ENCODE results near the gene FAM174C.

FAM174C gene

DNA sequence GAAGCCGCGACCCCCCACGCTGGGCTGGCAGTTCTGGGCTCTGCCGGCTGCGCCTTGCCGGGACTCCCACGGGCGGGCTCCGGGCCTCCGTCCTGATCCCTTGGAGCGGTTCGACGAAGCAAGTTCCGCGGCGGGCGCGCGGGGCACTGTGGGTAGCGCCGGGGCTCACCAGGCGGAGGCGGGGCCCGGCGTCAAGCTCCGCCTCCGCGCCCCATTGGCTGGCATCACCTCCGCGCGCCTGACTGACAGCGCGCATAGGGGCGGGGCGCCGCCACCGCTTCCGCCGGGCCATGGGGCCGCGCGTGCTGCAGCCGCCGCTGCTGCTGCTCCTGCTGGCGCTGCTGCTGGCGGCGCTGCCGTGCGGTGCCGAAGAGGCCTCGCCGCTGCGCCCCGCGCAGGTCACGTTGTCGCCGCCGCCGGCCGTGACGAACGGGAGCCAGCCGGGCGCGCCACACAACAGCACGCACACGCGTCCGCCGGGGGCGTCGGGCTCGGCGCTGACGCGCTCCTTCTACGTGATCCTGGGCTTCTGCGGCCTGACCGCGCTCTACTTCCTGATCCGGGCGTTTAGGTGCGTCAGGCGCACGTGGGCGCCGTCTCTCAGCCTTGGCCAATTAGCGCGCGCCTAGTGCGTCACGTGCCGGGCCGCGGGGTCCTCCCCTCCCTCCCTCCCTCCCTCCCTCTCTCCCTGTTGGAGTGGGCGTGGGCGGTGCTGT lies at the start of gene FAM174C:
TSS of gene FAM174C (plus strand) at position 271 of the 716 bp plus-strand sequence. CDS start at position 291, 20 bp downstream.
- peak; percentile 93 for DNase-seq

DNA sequence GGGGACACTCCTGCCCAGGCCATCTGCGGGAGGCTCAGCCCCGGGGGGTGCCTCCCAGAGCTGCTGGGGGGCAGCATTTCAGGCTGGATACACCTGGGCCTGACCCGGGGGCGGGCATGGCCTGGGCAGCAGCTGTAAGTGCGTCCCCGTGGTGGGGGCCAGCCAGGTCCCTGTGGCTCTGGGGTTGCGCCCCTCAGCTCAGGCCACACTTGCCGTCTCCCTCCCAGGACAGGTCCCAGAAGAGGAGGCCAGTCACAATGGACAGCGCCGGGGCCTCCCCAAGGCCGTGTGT lies 49.2 kb upstream of the FAM174C start:
- no peak for DNase-seq

DNA sequence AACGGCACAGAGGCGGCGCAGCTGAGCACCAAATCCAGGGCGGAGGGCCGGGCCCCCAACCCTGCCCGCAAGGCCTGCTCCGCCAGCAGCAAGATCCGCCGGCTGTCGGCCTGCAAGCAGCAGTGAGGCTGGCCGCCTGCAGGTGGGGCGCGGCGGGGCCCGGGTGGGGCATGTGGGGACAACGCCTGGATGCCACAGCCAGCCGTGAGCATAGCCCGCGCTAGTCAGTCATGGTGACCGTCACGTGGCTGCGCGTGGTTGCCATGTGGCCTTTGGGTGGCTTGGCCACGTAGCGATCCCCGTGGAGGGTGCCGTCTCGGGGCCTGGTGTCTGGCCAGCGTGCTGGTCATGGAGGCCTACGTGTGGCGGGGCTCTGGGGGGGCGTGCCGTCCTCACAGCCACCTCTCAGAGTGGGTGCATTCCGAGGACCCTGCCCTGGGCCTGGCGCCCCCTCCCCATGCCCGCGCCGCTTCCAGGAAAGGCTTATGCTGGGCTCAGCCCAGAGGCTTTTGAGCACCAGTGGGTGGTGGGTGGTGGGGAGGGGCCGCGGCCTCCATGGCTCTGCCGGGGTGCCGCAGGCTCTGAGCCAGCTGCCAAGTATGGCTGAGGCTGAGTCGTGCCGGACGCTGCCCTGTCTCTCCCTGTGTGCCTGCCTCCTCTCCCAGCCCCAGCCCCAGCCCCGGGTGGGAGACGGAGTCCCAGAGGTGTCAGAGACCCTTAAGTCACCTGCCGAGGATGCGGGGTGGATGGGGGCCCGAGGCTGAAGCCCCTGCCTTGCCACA lies 48.6 kb upstream of the FAM174C start:
- no peak for DNase-seq

DNA sequence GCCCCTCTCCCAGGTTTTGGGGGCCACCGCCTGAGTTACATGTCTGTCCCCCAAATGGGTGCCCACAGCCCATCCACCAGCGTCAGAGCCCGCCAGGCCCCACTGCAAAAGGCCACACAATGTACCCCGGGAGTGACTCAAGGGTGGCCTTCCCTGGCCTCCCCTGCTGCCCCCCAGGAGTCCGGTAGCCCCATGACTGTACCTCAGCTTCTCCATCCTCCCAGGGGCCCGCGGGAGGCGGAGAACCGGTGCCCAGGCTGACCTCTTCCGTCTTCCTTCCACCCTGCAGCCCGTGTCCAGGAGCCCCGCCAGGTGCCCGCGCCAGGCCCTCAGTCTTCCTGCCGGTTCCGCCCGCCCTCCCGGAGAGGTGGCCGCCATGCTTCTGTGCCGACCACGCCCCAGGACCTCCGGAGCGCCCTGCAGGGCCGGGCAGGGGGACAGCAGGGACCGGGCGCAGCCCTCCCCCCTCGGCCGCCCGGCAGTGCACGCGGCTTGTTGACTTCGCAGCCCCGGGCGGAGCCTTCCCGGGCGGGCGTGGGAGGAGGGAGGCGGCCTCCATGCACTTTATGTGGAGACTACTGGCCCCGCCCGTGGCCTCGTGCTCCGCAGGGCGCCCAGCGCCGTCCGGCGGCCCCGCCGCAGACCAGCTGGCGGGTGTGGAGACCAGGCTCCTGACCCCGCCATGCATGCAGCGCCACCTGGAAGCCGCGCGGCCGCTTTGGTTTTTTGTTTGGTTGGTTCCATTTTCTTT lies 47.9 kb upstream of the FAM174C start:
- DNase-seq: no peak

DNA sequence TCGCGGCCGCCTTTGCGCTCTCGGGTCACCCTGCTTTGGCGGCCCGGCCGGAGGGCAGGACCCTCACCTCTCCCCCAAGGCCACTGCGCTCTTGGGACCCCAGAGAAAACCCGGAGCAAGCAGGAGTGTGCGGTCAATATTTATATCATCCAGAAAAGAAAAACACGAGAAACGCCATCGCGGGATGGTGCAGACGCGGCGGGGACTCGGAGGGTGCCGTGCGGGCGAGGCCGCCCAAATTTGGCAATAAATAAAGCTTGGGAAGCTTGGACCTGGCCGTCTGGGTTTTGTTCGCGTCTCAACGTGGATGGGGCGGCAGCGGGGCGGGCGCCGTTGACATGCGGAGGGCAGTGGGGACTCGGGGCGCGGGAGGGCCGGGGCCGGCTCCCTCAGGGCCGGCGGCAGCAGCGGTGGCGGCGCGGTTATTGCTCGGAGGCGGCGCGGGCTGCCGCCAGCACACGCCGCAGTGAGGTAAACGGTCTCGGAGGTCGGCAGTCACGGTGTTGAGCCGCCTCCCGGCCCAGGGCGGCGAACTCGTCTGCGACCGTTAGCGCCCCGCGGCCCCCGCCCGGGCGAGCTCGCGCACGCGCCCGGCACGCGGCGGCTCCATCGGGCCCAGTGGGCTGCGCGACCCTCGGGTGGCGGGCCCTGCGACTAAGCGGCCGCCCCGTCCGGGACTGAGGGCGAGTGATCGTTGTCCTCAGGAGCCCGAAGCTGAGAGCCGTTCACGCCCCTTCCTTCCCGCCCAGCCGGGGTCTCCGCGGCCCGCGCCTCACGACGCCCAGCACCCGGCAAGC lies 47.0 kb upstream of the FAM174C start:
- DNase-seq: no peak

DNA sequence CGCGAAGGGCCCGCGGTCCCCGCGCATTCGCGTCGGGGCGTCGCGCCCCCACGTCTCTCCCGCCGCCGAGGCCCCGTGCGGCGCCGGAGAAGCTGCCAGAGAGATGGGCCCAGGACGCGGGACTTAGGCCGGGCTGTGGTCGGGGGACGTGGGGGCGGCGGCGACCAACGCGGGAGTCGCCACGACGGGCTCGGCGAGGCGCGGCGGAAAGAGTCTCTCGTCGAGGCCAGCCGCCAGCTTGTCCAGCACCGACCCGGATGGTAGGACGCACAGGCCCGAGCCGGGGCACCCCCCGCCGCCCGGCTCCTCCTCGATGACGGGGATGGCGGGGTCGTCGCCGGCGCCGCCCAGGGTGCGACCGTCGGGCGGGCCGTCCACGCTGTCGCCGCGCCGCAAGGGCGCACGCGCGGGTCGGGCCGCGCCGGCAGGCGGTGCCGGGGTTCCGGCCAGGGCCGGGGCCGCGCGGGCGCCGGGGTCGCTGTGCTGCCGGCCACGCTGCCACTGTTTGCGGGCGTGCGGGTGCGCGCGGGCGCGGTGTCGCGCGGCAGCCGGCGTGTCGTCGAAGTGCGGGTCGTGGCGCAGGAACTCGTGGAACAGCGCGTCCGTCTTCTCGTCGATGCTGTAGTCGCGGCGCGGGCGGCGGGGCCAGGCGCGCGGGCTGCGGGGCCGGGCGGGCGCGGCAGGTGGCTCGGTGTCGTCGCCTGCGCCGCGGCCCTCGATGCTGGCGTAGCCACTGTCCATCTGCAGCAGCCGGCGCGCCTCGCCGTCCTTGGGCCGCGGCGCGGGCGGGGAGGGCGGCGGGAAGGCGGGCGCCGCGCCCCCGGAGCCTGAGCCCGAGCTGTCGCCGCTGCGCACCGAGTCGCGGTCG lies 46.0 kb upstream of the FAM174C start:
- no peak for DNase-seq

DNA sequence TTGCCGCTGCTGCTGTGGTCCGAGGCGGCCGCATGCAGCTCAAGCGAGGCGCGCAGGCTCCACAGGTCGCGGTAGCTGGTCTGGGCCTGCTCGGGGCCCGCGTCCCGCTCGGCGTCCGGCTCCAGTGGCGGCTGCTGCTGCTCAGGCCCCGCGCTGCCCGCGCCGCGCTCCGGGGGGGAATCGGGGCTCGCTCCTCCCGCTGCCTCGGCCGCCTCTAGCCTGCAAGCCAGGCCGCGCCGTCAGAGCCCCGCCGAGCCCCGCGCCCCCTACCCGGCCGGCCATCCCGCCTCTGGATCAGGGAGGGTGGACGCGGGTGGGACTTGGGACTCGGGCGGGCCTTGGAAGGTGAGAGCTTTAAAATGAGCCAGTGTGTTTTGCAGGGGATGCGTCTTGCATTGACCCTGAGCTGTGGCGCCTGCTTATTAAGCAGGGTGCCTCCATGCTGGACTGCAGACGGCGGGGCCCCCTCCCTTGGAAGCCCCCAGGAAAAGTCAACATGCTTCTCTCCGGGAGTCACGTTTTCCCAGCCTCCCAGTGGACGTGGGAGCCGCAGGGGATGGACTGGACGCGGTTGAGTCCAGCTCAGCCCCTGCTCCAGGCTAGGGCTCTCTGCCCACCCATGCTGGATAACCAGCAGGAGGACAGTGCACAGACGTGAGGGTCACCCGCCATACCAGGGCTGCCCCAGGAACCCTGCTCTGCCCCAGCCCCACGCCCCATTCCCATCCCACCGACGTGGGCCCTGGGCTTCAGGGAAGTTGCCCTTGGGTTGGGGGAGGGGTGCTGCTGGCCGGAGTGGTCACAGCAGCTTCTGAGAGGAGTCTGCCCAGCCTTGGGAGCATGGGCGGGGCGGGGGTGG lies 45.2 kb upstream of the FAM174C start:
- no peak for DNase-seq

DNA sequence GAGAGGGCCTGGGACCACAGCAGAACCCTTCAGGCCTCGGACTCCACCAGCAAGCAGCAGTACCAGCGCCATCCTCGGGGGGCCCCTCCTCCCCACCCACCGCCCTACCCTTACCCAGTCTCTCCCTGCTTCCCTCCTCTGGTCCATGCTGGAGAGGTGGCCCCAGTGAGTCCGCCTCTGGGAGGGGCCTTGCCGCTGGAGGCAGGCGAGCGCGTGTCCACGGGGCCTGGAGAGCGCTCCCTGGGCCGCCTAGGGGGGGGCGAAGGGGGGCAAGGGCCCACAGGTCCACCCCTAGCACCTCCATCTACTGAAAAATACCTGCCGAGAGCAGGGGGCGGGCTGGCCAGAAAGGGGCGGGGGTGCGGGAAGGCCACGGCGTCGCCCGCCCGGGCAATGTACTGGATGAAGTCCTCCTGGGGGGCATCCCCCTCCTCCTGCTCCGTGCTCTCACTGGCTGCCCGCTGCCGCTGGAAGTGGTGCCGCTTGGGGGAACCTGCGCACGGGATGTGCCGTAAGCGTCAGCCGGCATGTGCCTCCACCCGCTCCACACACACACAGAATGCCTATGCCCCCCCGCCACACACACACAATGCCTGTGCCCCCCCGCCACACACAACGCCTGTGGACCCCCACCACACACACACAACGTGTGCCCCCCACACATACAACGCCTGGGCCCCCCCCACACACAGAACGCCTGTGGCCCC lies 44.4 kb upstream of the FAM174C start:
- DNase-seq: no peak

DNA sequence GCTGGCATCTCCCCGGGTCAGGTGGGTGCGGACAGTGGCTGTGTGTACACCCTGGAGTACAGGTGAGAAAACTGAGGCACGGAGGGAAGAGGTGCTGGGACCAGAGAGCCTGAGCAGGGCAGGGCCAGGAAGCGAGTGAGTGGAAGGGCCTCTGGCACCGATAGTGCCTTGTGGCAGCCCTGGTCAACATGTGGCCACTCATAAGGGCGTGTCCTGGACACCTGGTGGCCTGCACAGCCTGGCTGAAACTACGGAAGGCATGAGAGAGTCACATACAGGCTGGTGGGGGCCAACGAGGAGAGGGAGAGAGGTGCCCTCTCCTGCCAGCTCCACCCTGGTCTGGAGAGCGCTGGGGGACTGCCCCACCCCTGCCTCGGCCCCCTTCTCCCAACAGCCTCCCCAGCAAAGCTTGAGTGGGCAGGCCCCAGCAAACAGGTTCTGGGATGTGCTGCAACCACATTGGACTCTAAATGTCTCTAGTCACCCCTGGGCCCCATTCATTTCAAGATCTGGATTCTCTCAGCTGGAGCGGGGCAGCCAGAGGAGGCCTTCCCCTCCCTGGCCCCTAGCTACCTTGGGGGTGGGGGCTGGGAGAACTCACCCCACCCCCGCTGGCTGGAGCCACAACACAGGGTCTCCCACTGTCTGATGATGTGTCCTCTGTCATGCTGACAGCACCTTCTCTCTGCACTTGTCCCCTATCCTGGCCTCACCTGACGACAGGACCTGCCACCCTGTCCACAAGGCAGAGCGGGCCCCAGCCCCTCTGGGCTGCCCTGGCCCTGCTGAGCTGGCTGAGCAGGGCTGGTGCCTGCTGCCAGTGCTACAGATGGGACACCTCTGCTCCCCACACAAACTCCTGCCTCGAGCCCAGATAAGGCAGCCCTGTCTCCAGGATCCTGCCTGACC lies 43.3 kb upstream of the FAM174C start:
- DNase-seq: no peak

DNA sequence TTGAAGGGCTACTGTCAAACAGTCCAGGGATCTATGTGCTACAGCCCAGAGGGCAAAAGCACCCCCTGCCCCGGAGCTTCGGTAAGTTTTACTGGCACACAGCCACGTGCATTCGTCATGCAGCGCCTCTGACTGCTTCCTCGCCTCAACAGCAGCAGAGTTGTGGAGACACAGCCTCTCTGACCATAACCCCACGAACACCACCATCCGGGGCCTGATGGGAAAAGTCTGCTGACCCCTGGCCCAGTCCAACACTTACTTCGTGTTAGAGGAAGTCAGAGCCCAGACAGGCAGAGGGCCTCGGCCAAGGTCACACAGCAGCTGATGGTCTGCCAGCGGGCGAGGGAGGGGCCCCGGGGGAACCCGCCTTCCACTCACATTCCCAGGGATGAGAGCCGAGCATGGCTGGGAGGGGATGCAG lies 42.7 kb upstream of the FAM174C start:
- no peak for DNase-seq

DNA sequence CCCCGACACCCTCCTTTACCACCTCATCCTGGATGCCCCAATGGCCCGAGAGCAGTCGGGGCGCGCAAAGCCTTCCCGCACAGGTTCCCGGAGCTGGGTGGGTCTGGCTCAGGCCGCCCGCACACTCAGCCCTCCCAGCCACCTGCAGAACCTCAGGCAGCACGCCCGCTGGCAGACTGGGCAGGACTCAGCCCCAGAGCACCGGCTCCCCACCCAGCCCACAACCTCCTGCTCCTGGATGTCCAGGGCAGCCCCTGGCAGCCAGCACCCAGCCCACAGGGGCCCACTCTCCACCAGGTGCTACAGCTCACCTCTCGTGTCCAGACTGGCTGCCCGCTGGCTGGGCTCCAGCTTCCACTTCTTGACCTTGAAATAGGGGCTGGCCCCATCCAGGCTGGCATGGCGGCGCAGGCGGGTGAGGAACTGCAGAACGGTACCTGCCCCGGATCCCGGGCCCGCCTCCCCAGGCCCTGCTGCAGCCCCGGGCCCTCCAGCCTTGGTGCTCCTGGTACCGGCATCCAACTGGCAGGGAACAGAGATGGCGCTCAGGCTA lies 42.1 kb upstream of the FAM174C start:
- no peak for DNase-seq

DNA sequence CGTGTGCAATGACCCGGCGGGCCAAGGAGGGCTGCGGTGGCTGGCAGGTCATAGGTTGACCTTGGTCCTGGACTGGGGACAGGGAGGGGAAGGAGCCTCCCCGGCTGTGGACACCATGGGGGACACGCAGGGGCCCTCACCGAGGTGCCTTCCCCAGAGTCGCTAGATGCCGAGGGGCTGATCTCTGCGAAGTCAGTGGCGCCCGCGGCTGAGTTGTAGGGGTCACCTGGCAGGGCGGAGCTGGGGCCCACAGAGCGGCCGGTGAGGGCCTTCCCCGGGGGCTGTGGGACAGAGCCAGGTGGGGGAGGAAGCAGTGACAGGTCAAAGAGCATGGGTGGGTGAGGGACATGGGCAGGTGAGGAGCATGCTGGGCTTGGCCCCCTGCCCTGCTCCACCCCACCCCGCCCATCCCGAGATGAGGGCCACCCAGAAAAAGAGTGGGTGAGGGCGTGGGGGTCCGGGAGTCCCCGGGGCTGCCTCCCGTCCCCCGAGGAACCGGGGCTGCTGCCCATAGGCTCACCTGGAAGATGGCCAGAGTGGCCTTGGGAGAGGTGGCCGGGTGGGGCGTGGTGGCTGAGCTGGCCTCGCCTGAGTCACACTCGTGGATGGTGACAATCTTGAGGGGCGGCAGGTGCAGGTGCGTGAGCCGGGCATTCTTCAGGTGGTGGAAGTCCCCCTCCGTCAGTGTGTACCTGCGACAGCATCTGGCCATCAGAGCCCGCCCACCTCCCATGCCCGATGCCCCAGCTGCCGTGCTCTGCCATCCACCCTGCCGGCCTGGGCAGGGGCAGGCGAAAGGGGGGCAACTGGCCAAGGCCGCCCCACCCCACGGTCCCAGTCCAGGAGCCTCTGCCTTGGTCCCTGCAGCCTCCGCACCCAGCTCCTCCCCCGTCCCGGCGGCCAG lies 41.0 kb upstream of the FAM174C start:
- DNase-seq: no peak

DNA sequence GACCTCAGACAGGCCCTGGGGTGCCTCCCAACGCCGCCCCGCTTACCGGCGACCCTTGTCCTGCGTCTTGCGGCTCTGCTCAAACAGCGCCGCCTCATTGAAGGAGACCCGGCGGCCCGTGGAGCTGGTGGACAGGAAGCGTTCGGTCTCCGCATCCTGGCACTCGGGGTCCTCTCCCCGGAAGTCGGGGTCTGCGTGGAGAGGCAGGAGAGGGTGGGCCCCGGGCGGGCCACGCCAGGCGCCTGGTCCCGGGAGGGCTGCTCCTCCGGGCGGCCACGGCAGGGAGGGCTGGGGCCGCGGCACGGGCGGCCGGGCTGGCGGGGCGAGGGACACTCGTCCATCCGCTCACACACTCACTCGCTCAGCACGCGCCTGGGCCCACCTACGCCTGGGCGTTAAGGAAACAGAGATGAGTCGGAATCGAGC lies 40.4 kb upstream of the FAM174C start:
- no peak for DNase-seq

DNA sequence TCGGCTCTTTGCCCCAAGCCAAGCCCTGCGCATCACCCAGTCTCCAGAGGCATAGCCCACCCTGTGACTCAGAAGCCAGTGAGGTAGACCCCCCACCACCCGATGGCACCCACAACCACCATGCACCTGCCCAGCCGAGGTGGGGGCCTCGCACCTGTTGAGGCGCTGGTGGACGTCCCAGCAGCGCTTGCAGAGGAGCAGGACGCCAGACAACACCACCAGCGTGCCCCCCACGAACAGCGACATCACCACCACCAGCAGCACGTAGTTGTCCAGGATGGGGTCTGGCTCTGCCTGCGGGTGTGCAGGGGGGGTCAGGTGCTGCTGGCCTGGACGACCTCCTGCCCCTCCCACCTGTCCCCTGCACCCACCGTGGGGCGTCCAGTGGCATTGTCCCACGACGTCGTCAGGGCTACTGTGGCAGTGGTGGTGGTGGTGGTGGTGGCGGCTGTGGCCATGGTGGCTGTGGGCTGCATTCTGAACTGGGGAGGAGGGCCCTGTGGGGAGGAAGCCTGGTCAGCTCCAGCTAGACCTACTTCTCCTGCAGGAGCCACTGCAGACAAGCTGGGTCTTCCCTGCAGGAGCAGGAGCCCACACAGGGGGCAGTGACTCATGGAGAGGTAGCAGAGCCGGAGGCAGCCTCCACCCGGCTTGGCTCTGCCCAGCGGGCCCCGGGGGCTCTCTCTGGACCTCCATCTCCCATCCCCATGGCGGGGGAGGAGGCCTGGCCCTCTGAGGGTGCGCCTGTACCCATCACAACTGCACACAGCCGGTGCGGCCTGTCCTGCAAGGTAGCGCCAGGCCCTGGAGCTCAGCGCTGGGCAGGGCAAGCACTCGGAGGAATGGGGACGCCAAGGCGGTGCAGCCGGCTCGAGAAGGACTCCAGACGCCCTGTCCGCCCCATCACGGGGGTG lies 39.4 kb upstream of the FAM174C start:
- no peak for DNase-seq

DNA sequence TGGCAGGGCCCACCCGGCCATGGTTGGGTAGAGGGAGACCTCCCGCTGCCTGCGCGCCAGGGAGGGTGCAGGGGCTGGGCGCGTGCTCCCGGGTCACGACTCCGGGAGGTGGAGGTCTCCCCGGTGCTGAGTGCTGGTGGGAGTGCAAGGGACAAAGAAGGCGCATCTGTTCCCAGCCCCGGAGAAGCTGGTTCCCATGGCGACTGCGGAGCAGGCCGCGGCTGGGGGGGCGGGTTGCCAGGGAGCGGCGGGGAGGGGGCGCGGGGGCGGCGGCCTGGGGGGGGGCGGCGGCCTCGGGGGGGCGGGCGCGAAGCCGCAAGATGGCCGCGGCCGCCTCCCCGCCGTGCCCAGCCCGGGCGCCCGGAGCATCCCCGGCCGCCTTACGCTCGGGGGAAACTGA lies 38.8 kb upstream of the FAM174C start:
- DNase-seq: no peak

DNA sequence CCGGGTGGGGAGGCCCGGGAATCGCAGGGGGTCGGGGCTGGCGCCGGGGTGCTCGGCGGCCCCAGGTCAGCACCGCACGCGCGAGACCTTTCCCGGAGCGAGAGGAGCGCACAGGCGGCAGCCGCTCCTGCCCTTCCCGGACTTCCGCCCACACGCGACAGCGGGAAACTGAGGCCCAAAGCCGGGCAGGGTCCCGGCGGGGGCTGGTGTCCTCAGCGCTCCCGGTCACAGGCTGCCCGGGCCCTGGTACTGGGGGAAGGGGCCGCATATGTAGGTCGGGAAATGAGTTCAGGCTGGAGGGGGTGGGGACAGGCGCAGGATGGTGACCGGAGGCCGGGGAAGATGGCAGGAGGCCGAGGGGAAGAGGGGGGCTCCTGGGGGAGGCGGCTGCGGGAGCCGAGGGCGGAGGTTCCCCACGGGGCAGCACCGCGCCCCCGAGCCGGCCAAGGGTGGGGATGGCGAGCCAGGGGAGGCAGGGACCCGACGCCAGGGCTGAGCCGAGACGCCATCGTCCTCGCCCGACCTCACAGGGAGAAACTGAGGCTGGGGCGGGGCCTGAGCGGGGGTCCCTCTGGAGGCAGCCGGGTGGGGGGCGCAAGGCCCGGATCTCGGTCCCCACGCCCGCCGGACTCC lies 38.2 kb upstream of the FAM174C start:
- DNase-seq: no peak
